CD14-positive monocyte (primary cell): ENCODE results near the gene CTSH. TPM values are rescaled to one million over a fixed set of nuclear protein-coding genes. Genes with fewer than 3 reads are reported as not detected.
A peak's percentile ranks its signal among the peaks of the same experiment; 100 is the strongest.

Experiments
- DNase-seq, 3 donors: peaks; one replicate each; pipeline ENCODE4 v3.0.0-alpha.2; 2011 to 2022
- H2AFZ ChIP-seq: 2 replicates; pipeline ENCODE4 v1.6.0; 2012; ENCODE audit warnings: mild to moderate bottlenecking, low read depth, low read length, inconsistent platforms; ENCODE audit not compliant: insufficient read depth, poor library complexity, severe bottlenecking
- H3K27ac ChIP-seq, 2 donors: 1 replicate in 1 of 2; 2 replicates in 1 of 2; pipeline ENCODE4 v1.5.1; 2012 to 2013; ENCODE audit warnings: low read length in 2 of 2, control low read depth in 1 of 2, inconsistent platforms in 1 of 2, low read depth in 1 of 2, mild to moderate bottlenecking in 1 of 2
- H3K27me3 ChIP-seq, 2 donors: one replicate each; pipeline versions ENCODE4 v1.6.0 to v1.6.1; 2011 to 2013; ENCODE audit warnings: low read length in 2 of 2; ENCODE audit not compliant: control insufficient read depth in 2 of 2, insufficient read depth in 2 of 2
- H3K36me3 ChIP-seq, 2 donors: replicated peaks in 1 of 2; 1 replicate in 1 of 2; 2 replicates in 1 of 2; pipeline versions ENCODE4 v1.5.1 to v1.6.1; 2012 to 2013; ENCODE audit warnings: low read length in 2 of 2, control low read depth in 1 of 2, inconsistent platforms in 1 of 2, mild to moderate bottlenecking in 1 of 2; ENCODE audit not compliant: insufficient read depth in 2 of 2, control insufficient read depth in 1 of 2
- H3K4me1 ChIP-seq, 2 donors: 1 replicate in 1 of 2; 2 replicates in 1 of 2; pipeline versions ENCODE4 v1.5.1 to v1.6.1; 2012 to 2013; ENCODE audit warnings: low read length in 2 of 2, control low read depth in 1 of 2, inconsistent platforms in 1 of 2, mild to moderate bottlenecking in 1 of 2, moderate library complexity in 1 of 2; ENCODE audit not compliant: insufficient read depth in 2 of 2, control insufficient read depth in 1 of 2
- H3K4me2 ChIP-seq: replicated peaks from 2 replicates; pipeline ENCODE3; 2012; ENCODE audit warnings: low read length, moderate library complexity, mild to moderate bottlenecking; ENCODE audit not compliant: poor library complexity, severe bottlenecking; ENCODE audit errors: extremely low read depth
- H3K4me3 ChIP-seq, 3 experiments: fragments of 200-600 bp in 1 of 3; sonication (generic) in 1 of 3; replicated peaks in 1 of 3; 1 replicate in 2 of 3; 2 replicates in 1 of 3; pipeline ENCODE4 v1.5.1; 2011 to 2013; ENCODE audit warnings: low read length in 3 of 3, mild to moderate bottlenecking in 3 of 3, control low read depth in 2 of 3, low read depth in 2 of 3, inconsistent platforms in 1 of 3, moderate library complexity in 1 of 3
- H3K79me2 ChIP-seq: 2 replicates; pipeline ENCODE4 v1.6.0; 2012; ENCODE audit warnings: mild to moderate bottlenecking, control low read depth, inconsistent platforms, low read length, moderate library complexity; ENCODE audit not compliant: insufficient read depth
- H3K9ac ChIP-seq: 2 replicates; pipeline ENCODE4 v1.6.0; 2017; ENCODE audit warnings: low read length, mild to moderate bottlenecking; ENCODE audit not compliant: insufficient read depth, poor library complexity, severe bottlenecking
- H3K9me3 ChIP-seq, 2 donors: replicated peaks in 1 of 2; 1 replicate in 1 of 2; 2 replicates in 1 of 2; pipeline versions ENCODE4 v1.5.1 to v1.6.1; 2012 to 2013; ENCODE audit warnings: low read length in 2 of 2, control low read depth in 1 of 2; ENCODE audit not compliant: control insufficient read depth in 1 of 2, insufficient read depth in 1 of 2
- H4K20me1 ChIP-seq: 2 replicates; pipeline ENCODE4 v1.6.0; 2012; ENCODE audit warnings: mild to moderate bottlenecking, low read length, control low read depth, moderate library complexity; ENCODE audit not compliant: insufficient read depth
- H3K27ac Mint-ChIP-seq, 7 donors: one replicate each; pipeline ENCODE4 v1.8.0; 2020; ENCODE audit warnings: mild to moderate bottlenecking in 7 of 7, mixed read lengths in 7 of 7, moderate library complexity in 6 of 7, inconsistent platforms in 2 of 7
- H3K27me3 Mint-ChIP-seq, 3 donors: one replicate each; pipeline ENCODE4 v1.8.0; 2021 to 2022; ENCODE audit warnings: low read depth in 3 of 3, mild to moderate bottlenecking in 3 of 3, mixed read lengths in 3 of 3, moderate library complexity in 3 of 3, inconsistent platforms in 1 of 3
- H3K36me3 Mint-ChIP-seq, 2 donors: one replicate each; pipeline ENCODE4 v1.8.0; 2020; ENCODE audit warnings: mixed read lengths in 2 of 2, inconsistent platforms in 1 of 2, mild to moderate bottlenecking in 1 of 2
- H3K4me1 Mint-ChIP-seq: one replicate; pipeline ENCODE4 v1.8.0; 2020; ENCODE audit warnings: mild to moderate bottlenecking, mixed read lengths
- H3K4me3 Mint-ChIP-seq, 2 donors: one replicate each; pipeline ENCODE4 v1.8.0; 2020; ENCODE audit warnings: mild to moderate bottlenecking in 2 of 2, mixed read lengths in 2 of 2, moderate library complexity in 1 of 2
- H3K9me3 Mint-ChIP-seq, 7 donors: one replicate each; pipeline ENCODE4 v1.8.0; 2020 to 2022; ENCODE audit warnings: mixed read lengths in 7 of 7, mild to moderate bottlenecking in 6 of 7, moderate library complexity in 6 of 7, inconsistent platforms in 2 of 7
- WGBS: methylation state at CpG from one replicate; pipeline ENCODE4 v1.1.5; 2013; ENCODE audit warnings: missing lambda C conversion rate; ENCODE audit not compliant: insufficient coverage; 5-methylcytosine and 5-hydroxymethylcytosine counted together
- intact Hi-C, 2 donors: fragments of 100-400 bp; cut with micrococcal nuclease; formaldehyde crosslinking; loops; one replicate each; pipeline versions ENCODE4 v1.15.0 to v1.15.1; 2023
- polyA plus RNA-seq, 3 donors: library from polyadenylated mRNA; depleted of rRNA in 1 of 3; unstranded in 2 of 3; stranded (reverse) in 1 of 3; fragments of 300-500 nt in 2 of 3; fragments of >200 nt in 1 of 3; fragmentation: Illumina TruSeq in 2 of 3; gene quantifications; 1 replicate in 2 of 3; 2 replicates in 1 of 3; pipeline ENCODE4 v1.2.3, GENCODE V29; 2012 to 2021
- TF ChIP-seq, protein P1 (sequence below): fragments of 200-600 bp; IDR thresholded peaks from one replicate; pipeline ENCODE4 v1.8.0; 2022; ENCODE audit warnings: antibody characterized with exemption, mild to moderate bottlenecking

The CTSH gene
- polyA plus RNA-seq, 3 donors = 555 to 884 (median 756) TPM

DNA sequence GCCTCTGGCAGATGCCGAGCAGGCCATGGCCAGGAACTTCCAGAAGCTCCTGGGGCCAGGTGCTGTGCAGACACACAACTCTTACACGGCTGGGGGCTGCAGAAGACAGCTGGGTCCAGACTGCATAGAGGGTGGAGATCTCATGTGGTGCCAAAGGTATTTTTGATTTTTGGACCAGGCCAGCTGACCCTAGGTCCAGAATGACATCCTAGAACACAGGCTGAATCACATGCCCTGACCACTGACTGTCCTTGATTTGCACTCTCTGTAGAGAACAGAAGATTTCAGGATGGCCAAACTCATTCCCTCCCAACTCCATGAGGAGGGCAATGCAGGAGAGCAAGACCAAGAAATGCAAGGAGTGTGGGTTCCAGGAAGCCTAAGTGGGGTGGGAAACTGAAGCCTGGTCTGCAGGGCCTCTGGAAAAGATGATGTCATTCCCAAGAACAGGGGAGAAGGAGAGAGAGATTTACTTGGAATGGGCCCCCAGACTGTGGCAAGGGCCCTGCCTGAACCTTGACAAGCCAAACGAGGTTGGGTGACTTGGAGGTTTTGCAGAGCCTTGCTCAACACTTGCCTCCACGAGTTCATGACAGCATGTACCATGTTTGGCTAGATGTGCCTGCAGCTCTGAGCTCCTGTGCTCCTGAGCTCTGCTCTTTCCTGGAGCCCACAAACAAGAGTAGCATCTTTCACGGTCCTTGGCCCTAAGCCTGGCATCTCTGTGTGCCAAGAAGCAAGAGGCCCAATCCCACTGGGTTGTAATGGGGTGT lies 38.5 kb upstream of the CTSH start:
- Histone ChIP-seq H3K4me1 (peaks cover 41 to 43% of the 10 kb centered on the region in 2 donors), H3K27me3 (no peaks in the 10 kb centered on the region), H3K27ac (no peak overlapping the region), H2AFZ (no peak overlapping the region), H3K79me2 (no peaks in the 10 kb centered on the region), H3K4me2 (no peak overlapping the region), H3K9me3 (no peaks in the 10 kb centered on the region), H4K20me1 (no peaks in the 10 kb centered on the region), H3K9ac (no peak overlapping the region), H3K4me3 (no peak overlapping the region), H3K36me3 (no peaks in the 10 kb centered on the region)
- 56% methylated on average over 5 of the region's 5 CpGs for WGBS
- Mint-ChIP-seq H3K9me3 (peaks cover 0 to 1% (median 0%) of the 10 kb centered on the region in 7 donors), H3K36me3 (no peaks in the 10 kb centered on the region), H3K4me3 (no peak overlapping the region), H3K27ac (peak overlapping the region in 2 of 7 donors; percentile 64 to 76), H3K27me3 (peaks cover 0 to 3% (median 0%) of the 10 kb centered on the region in 3 donors), H3K4me1 (peaks cover 52% of the 10 kb centered on the region)
- no peak for DNase-seq
- TF ChIP-seq, protein P1, sequence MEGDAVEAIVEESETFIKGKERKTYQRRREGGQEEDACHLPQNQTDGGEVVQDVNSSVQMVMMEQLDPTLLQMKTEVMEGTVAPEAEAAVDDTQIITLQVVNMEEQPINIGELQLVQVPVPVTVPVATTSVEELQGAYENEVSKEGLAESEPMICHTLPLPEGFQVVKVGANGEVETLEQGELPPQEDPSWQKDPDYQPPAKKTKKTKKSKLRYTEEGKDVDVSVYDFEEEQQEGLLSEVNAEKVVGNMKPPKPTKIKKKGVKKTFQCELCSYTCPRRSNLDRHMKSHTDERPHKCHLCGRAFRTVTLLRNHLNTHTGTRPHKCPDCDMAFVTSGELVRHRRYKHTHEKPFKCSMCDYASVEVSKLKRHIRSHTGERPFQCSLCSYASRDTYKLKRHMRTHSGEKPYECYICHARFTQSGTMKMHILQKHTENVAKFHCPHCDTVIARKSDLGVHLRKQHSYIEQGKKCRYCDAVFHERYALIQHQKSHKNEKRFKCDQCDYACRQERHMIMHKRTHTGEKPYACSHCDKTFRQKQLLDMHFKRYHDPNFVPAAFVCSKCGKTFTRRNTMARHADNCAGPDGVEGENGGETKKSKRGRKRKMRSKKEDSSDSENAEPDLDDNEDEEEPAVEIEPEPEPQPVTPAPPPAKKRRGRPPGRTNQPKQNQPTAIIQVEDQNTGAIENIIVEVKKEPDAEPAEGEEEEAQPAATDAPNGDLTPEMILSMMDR = no peak
- intact Hi-C loops = loop anchor here in 1 of 2 donors (2.0 kb wide), 1 partner anchor 69 kb away; no protein-coding TSS in a partner anchor

DNA sequence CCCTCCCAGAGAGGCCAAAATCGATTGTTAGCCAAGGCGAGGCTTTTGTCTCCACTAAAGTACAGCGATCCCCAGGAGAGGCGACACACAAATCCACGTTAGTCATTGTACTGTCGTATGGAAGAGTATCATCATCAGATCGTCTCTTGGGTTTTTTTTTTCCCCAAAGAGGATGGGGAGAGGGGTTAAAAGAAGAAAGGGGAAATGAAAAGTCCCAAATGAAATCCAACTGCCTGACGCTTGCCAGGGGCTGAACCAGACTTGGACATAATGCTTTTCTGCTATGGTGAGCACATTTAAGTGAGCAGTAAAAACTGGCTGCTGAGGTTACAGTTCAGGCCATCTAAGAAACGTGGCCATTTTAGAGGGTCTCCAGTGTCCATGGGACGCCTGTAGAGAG lies 37.9 kb upstream of the CTSH start:
- Histone ChIP-seq H3K27me3 (no peaks in the 10 kb centered on the region), H3K27ac (no peak overlapping the region), H2AFZ (no peak overlapping the region), H3K4me2 (no peak overlapping the region), H3K79me2 (no peaks in the 10 kb centered on the region), H3K4me3 (no peak overlapping the region), H4K20me1 (no peaks in the 10 kb centered on the region), H3K9me3 (no peaks in the 10 kb centered on the region), H3K36me3 (no peaks in the 10 kb centered on the region), H3K4me1 (peaks cover 38 to 40% of the 10 kb centered on the region in 2 donors), H3K9ac (no peak overlapping the region)
- peaks cover 0 to 1% (median 0%) of the 10 kb centered on the region in 7 donors for H3K9me3 Mint-ChIP-seq
- H3K27me3 Mint-ChIP-seq = peaks cover 0 to 5% (median 0%) of the 10 kb centered on the region in 3 donors
- no peak overlapping the region for H3K4me3 Mint-ChIP-seq
- H3K36me3 Mint-ChIP-seq = peaks cover 0 to 2% of the 10 kb centered on the region in 2 donors
- 32% methylated on average over 6 of the region's 10 CpGs for WGBS
- DNase-seq = peak in 1 of 3 donors; percentile 28
- peak overlapping the region in 1 of 7 donors; percentile 19 for H3K27ac Mint-ChIP-seq
- intact Hi-C loops = loop anchor here in 1 of 2 donors (2.0 kb wide), 1 partner anchor 68 kb away; no protein-coding TSS in a partner anchor
- H3K4me1 Mint-ChIP-seq = peaks cover 48% of the 10 kb centered on the region
- TF ChIP-seq, protein P1 = no peak
